ENCODE results near the gene IKBKE. TPM values are rescaled to one million over a fixed set of nuclear protein-coding genes. Genes with fewer than 3 reads are reported as not detected.

IKBKE gene
- total RNA-seq, 2 donors from 2014 or later, result 15.9 to 28.4 TPM

DNA sequence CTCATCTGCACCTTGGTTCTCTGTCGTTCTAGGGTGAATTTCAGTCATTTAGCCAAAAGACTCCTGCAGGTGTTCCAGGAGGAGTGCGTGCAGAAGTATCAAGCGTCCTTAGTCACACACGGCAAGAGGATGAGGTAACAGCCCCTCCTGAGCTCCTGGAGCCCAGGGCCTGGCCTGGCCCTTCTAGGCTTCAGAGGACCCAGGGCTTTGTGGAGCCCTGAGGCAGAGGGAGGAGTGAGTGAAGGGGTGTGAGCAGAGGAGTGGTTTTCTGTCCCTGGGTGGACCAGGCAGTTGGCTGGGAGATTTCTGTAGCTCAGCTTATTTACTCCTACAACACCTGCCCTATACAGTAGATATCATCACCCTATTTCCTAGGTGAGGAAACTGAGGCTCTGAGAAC, 21.3 kb downstream of the IKBKE start:
- intact Hi-C loops (cut with DNase I), result loop anchor here (2.0 to 10.0 kb wide), 3 partner anchors 93 to 423 kb away; no protein-coding TSS in a partner anchor

DNA sequence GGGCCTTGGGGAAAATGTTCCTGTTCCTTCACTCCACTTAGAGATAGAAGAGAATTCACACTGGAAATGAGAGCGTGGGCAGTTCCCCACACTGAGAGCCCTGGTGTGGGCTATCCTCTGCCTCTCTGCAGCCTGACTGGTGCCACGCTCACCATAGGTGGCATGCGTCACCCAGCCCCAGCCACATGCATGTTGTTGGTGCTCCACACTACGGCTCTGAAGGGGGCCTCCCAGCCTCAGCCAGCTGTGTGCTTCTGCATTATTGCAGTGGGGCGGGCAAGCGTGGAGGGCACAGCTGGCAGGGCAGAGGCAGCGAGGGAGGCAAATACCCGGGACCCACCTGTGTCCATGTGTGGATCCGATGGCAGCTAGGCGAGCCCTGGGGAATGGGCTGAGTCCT, 22.3 kb downstream of the IKBKE start:
- intact Hi-C loops (cut with DNase I), result loop anchor here (5.0 to 10.0 kb wide), 2 partner anchors 170 to 422 kb away; no protein-coding TSS in a partner anchor
- no peak overlapping the region for H3K9ac ChIP-seq (ENCODE audit: low read depth in 2 of 2, low read length in 2 of 2)
- DNase-seq, result no peak
- H3K27me3 ChIP-seq, result no peaks in the 10 kb centered on the region
- no peak overlapping the region for H3K4me3 ChIP-seq
- TF ChIP-seq, protein P1, sequence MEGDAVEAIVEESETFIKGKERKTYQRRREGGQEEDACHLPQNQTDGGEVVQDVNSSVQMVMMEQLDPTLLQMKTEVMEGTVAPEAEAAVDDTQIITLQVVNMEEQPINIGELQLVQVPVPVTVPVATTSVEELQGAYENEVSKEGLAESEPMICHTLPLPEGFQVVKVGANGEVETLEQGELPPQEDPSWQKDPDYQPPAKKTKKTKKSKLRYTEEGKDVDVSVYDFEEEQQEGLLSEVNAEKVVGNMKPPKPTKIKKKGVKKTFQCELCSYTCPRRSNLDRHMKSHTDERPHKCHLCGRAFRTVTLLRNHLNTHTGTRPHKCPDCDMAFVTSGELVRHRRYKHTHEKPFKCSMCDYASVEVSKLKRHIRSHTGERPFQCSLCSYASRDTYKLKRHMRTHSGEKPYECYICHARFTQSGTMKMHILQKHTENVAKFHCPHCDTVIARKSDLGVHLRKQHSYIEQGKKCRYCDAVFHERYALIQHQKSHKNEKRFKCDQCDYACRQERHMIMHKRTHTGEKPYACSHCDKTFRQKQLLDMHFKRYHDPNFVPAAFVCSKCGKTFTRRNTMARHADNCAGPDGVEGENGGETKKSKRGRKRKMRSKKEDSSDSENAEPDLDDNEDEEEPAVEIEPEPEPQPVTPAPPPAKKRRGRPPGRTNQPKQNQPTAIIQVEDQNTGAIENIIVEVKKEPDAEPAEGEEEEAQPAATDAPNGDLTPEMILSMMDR (IDR thresholded peaks at IDR 0.05), result no peak
- H3K36me3 ChIP-seq, result peaks cover 4% of the 10 kb centered on the region
- no peak overlapping the region for H3K27ac ChIP-seq
- no peaks in the 10 kb centered on the region for H3K4me1 ChIP-seq
- no peaks in the 10 kb centered on the region for H3K9me3 ChIP-seq

More for the DNA sequence above, 21.3 kb downstream of the IKBKE start:
- H3K4me3 ChIP-seq, result no peak overlapping the region
- TF ChIP-seq, protein P1 (IDR thresholded peaks at IDR 0.05), result no peak
- H3K27ac ChIP-seq, result no peak overlapping the region
- H3K9me3 ChIP-seq, result no peaks in the 10 kb centered on the region
- no peak overlapping the region for H3K9ac ChIP-seq (ENCODE audit: low read depth in 2 of 2, low read length in 2 of 2)
- peaks cover 4% of the 10 kb centered on the region for H3K36me3 ChIP-seq
- no peaks in the 10 kb centered on the region for H3K4me1 ChIP-seq
- no peak for DNase-seq
- no peaks in the 10 kb centered on the region for H3K27me3 ChIP-seq

DNA sequence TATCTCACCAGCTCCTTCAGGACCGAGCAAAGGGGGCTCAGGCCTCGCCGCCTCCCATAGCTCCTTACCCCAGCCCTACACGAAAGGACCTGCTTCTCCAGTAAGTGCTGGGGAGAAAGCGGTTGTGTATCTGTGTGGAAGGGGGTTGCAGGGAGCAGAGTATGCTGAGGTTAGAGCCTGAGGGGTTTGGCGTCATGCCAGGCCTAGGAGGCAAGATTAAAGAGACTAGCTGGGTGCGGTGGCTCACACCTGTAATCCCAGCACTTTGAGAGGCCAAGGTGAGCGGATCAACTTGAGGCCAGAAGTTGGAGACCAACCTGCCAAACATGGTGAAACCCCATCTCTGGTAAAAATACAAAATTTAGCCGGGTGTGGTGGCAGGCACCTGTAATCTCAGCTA, 23.0 kb downstream of the IKBKE start:
- intact Hi-C loops (cut with DNase I), result loop anchor here (5.0 to 10.0 kb wide), 2 partner anchors 169 to 422 kb away; no protein-coding TSS in a partner anchor

DNA sequence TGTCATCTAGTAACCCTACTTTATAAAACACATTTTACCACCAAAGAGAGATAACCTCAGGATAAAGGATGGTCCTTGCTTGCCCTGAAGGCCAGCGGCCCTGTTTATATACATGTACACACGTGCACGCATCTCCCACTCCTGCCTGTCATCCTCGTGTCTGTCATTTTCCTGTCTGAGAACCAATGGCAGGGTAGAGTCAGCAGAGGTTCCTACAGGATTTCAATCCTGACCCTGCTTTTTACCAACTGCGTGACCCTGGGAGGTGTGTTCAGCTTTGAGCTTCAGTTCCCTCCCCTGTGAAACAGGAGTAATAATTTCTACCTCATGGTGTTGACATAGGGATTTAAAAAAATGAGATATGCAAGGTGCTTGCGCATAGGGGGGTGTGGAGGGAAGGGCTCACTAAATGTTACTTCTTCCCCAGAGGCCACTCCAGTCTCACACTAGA, 24.8 kb downstream of the IKBKE start:
- intact Hi-C loops (cut with DNase I), result loop anchor here (10.0 kb wide), 1 partner anchor 420 kb away; no protein-coding TSS in a partner anchor
- Histone ChIP-seq H3K9ac (ENCODE audit: low read depth in 2 of 2, low read length in 2 of 2) (no peak overlapping the region), H3K4me1 (no peaks in the 10 kb centered on the region), H3K4me3 (no peak overlapping the region), H3K36me3 (peaks cover 4% of the 10 kb centered on the region), H3K9me3 (no peaks in the 10 kb centered on the region), H3K27me3 (no peaks in the 10 kb centered on the region), H3K27ac (no peak overlapping the region)
- DNase-seq, result no peak
- TF ChIP-seq, protein P1 (IDR thresholded peaks at IDR 0.05), result no peak

More for the DNA sequence above, 23.0 kb downstream of the IKBKE start:
- Histone ChIP-seq H3K4me3 (no peak overlapping the region), H3K9me3 (no peaks in the 10 kb centered on the region), H3K27ac (no peak overlapping the region), H3K36me3 (peaks cover 4% of the 10 kb centered on the region), H3K27me3 (no peaks in the 10 kb centered on the region), H3K9ac (ENCODE audit: low read depth in 2 of 2, low read length in 2 of 2) (no peak overlapping the region), H3K4me1 (no peaks in the 10 kb centered on the region)
- DNase-seq, result no peak
- TF ChIP-seq, protein P1 (IDR thresholded peaks at IDR 0.05), result no peak

DNA sequence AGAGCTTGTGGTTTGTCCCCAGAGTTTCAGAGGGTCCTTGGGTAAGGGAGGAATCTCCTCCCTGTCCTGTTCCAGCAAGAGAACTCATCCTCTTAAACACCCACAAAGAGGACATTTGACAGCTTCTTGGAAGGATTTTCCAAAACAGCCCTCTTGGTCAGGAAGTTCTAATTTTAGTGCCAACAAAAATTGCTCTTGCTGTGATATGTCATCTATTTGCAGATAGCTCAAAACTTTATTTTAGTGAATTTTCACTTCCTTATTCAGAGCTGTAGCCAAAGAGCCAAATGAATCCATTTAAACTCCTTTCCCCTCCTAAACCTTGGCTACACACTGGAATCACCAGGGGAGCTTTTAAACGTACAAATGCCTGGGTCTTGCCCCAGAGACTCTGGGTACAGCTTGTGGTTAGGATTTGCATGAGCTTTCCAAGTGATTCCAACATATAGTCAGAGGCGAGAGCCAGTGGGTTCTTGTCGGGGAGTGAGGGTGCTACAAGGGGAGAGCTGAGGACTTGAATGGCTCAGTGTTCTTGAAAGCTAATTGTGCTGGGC, 25.3 kb downstream of the IKBKE start:
- Histone ChIP-seq H3K36me3 (peaks cover 4% of the 10 kb centered on the region), H3K9ac (ENCODE audit: low read depth in 2 of 2, low read length in 2 of 2) (no peak overlapping the region), H3K4me1 (no peaks in the 10 kb centered on the region), H3K27ac (no peak overlapping the region), H3K27me3 (no peaks in the 10 kb centered on the region), H3K4me3 (no peak overlapping the region), H3K9me3 (no peaks in the 10 kb centered on the region)
- TF ChIP-seq, protein P1 (IDR thresholded peaks at IDR 0.05), result no peak
- DNase-seq, result no peak
- intact Hi-C loops (cut with DNase I), result loop anchor here (10.0 kb wide), 1 partner anchor 419 kb away; no protein-coding TSS in a partner anchor

All from colonic mucosa (tissue), 4 donors.